Activated naive CD4-positive, alpha-beta T cell treated with anti-CD3 and anti-CD28 coated beads for 36 hours (primary cell): ENCODE measurements around the gene WDR64. TPM values are rescaled to one million over a fixed set of nuclear protein-coding genes. Genes with fewer than 3 reads are reported as not detected.
"Not testable (repeated sequence)": the region's sequence is repeated elsewhere in the genome, so short reads cannot be mapped to it uniquely, and the experiment has no call there.

Source experiments
- CTCF ChIA-PET: fragments of 350-600 bp; sonication (Branson Sonifier 250); formaldehyde crosslinking; loops from one replicate; lab custom pipeline; 2021; ENCODE audit warnings: antibody characterized with exemption; lab: Charles Lee
- DNase-seq: peaks from one replicate; pipeline ENCODE4 v3.0.0-alpha.2; 2020
- H3K27ac Mint-ChIP-seq: one replicate; pipeline ENCODE4 v1.8.0; 2021; ENCODE audit warnings: mild to moderate bottlenecking, mixed read lengths
- H3K27me3 Mint-ChIP-seq: one replicate; pipeline ENCODE4 v1.8.0; 2021; ENCODE audit warnings: low read depth, mixed read lengths
- H3K36me3 Mint-ChIP-seq: one replicate; pipeline ENCODE4 v1.8.0; 2021; ENCODE audit warnings: low read depth, mixed read lengths
- H3K4me1 Mint-ChIP-seq: one replicate; pipeline ENCODE4 v1.8.0; 2021; ENCODE audit warnings: low read depth, mixed read lengths
- H3K4me3 Mint-ChIP-seq: one replicate; pipeline ENCODE4 v1.8.0; 2021; ENCODE audit warnings: mild to moderate bottlenecking, moderate library complexity, mixed read lengths
- H3K9me3 Mint-ChIP-seq: one replicate; pipeline ENCODE4 v1.8.0; 2021; ENCODE audit warnings: mixed read lengths
- intact Hi-C: fragments of 100-400 bp; cut with micrococcal nuclease; formaldehyde crosslinking; loops from one replicate; pipeline ENCODE4 v1.15.1; 2023
- total RNA-seq, 2 experiments: library from RNA; stranded (reverse); gene quantifications; one replicate each; pipeline ENCODE4 v1.2.3, GENCODE V29; 2021

The WDR64 gene
- total RNA-seq, 2 experiments from 2014 or later: not detected

DNA sequence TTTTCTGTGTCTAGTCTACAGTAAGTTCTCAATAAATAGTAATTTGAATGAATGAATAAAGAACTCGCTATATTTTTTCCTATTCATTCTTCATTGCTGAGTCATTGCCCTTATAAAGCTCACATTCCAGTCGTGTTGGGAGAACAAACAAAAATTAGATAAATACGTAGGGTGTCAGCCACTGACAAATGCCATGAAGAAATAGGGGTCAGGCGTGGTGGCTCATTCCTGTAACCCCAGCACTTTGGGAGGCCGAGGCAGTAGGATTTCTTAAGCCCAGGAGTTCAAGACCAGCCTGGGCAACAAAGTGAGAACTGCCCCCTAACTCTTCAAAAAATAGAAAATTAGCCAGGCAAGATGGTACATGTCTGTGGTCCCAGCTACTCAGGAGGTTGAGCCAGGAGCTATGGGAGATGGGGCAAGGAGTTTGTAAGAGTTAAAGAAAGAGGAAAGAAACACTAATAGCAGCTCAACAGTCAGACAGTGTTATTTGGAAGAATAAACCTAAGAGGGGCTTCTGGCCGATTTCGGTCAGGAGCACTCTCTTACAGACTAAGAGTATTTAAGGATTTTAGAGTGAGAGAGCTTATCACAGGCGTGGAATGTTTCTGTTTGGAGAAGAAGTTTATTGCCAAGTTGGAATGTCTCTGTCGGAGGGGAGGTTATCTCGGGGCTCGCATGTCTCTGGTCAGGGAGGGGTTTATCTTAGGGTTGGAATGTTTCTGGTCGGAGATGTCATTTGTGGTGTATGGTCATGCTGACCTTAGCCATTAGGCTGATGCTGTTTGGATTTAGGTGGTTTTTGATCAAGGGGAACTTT is 10.1 kb upstream of the WDR64 start:
- Mint-ChIP-seq H3K4me1 (peaks cover 27% of the 10 kb centered on the region), H3K36me3 (peaks cover 9% of the 10 kb centered on the region), H3K4me3 (no peak overlapping the region), H3K9me3 (peaks cover 7% of the 10 kb centered on the region), H3K27me3 (no peaks in the 10 kb centered on the region), H3K27ac (no peak overlapping the region)
- CTCF ChIA-PET: interaction anchor here (1.5 kb wide), 1 partner anchor 31 kb away, joined by 5 read pairs; no protein-coding TSS in a partner anchor
- intact Hi-C loops: loop anchor here (5.0 kb wide), 1 partner anchor 75 kb away; no protein-coding TSS in a partner anchor
- DNase-seq: no peak

GRCh38 chr1:241642593-241642944 is 9.5 kb upstream of the WDR64 start:
- H3K4me1 Mint-ChIP-seq: peaks cover 21% of the 10 kb centered on the region
- peaks cover 7% of the 10 kb centered on the region for H3K9me3 Mint-ChIP-seq
- no peak overlapping the region for H3K27ac Mint-ChIP-seq
- no peak for DNase-seq
- peaks cover 6% of the 10 kb centered on the region for H3K36me3 Mint-ChIP-seq
- no peak overlapping the region for H3K4me3 Mint-ChIP-seq
- no peaks in the 10 kb centered on the region for H3K27me3 Mint-ChIP-seq
- intact Hi-C loops: loop anchor here (5.0 kb wide), 1 partner anchor 75 kb away; no protein-coding TSS in a partner anchor
- CTCF ChIA-PET: no interaction called here

- no peak overlapping the region for H3K4me3 Mint-ChIP-seq
- peaks cover 7% of the 10 kb centered on the region for H3K9me3 Mint-ChIP-seq
- no peaks in the 10 kb centered on the region for H3K36me3 Mint-ChIP-seq
- H3K27ac Mint-ChIP-seq: no peak overlapping the region
- peaks cover 10% of the 10 kb centered on the region for H3K4me1 Mint-ChIP-seq
- no peak for DNase-seq
- intact Hi-C loops: loop anchor here (5.0 kb wide), 1 partner anchor 73 kb away; no protein-coding TSS in a partner anchor
- H3K27me3 Mint-ChIP-seq: no peaks in the 10 kb centered on the region
- CTCF ChIA-PET: interaction anchor here (0.8 to 1.1 kb wide), 2 partner anchors 10 to 28 kb away, joined by 3 read pairs; no protein-coding TSS in a partner anchor
Observed at GRCh38 chr1:241644259-241644658, 7.8 kb upstream of the WDR64 start.

DNA sequence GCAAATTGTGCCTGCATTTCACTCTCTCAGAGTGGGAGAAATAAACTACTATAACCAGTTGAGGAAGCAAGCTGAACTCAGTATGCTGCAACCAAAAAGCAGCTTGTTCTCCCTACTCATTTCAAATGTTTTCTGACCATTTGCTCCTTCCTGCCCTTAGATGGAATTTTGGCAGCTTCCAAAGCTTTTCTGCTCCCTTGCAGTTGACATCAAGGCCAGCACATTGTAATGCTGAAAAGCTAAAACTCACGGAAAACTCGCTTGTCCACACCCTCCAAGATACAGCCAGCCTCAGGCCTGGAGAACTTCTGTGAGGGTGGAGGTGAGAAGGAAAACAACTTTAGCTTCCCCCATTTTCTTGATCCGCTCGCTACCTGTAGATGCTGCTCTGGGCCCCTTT is 6.9 kb upstream of the WDR64 start:
- H3K9me3 Mint-ChIP-seq: peaks cover 7% of the 10 kb centered on the region
- no peak for DNase-seq
- CTCF ChIA-PET: no interaction called here
- no peaks in the 10 kb centered on the region for H3K36me3 Mint-ChIP-seq
- peaks cover 10% of the 10 kb centered on the region for H3K4me1 Mint-ChIP-seq
- intact Hi-C loops: no loop called here
- H3K27me3 Mint-ChIP-seq: no peaks in the 10 kb centered on the region
- H3K4me3 Mint-ChIP-seq: no peak overlapping the region
- no peak overlapping the region for H3K27ac Mint-ChIP-seq

DNA sequence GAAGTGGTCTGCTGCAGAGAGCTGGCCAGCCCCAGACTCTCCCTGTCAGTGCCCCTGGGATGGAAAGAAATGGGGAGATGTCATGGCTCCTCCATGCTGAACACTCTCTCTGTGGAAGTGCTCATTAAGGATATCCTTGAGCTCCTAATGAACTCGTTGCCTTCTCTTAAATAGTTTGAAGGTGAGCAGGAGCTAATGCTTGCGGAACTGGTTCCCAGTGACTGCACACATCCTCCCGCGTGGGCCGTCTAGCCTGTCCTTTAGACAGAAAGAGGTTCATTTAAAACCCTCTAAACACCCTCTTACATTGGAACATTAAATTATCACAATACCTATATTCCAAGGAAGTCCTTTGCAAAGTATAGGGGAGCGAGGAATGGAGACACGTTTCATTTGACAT is 5.9 kb upstream of the WDR64 start:
- DNase-seq: no peak
- Mint-ChIP-seq H3K9me3 (peaks cover 7% of the 10 kb centered on the region), H3K4me1 (peaks cover 5% of the 10 kb centered on the region), H3K27ac (no peak overlapping the region), H3K27me3 (no peaks in the 10 kb centered on the region), H3K4me3 (no peak overlapping the region), H3K36me3 (no peaks in the 10 kb centered on the region)
- intact Hi-C loops: no loop called here
- CTCF ChIA-PET: no interaction called here

DNA sequence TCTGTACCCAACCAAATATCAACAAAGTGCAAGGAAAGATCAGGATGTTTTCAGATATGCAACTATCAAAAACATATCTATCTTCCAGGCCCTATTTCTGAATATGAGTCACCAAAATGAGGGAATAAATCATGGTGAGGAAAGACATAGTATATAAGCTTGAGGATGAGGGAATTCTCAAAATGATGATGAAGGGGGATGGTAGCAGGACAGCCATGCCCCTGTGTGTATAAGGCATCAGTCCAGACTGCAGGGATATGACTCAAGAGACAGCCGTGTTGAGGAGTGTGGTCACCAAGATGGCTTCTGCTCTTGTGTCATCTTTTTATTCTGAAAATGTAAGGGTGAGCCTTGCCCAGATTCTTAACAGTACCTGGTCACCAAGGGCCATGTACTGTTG is 4.4 kb upstream of the WDR64 start:
- H3K9me3 Mint-ChIP-seq: peaks cover 1% of the 10 kb centered on the region
- CTCF ChIA-PET: interaction anchor here (0.6 kb wide), 1 partner anchor 22 kb away, joined by 3 read pairs; no protein-coding TSS in a partner anchor
- intact Hi-C loops: no loop called here
- no peaks in the 10 kb centered on the region for H3K36me3 Mint-ChIP-seq
- DNase-seq: no peak
- H3K4me1 Mint-ChIP-seq: peaks cover 5% of the 10 kb centered on the region
- no peak overlapping the region for H3K27ac Mint-ChIP-seq
- H3K4me3 Mint-ChIP-seq: no peak overlapping the region
- no peaks in the 10 kb centered on the region for H3K27me3 Mint-ChIP-seq

- DNase-seq: no peak
- H3K4me3 Mint-ChIP-seq: no peak overlapping the region
- intact Hi-C loops: no loop called here
- no peak overlapping the region for H3K27ac Mint-ChIP-seq
- CTCF ChIA-PET: interaction anchor here (0.6 kb wide), 1 partner anchor 22 kb away, joined by 3 read pairs; no protein-coding TSS in a partner anchor
- H3K27me3 Mint-ChIP-seq: no peaks in the 10 kb centered on the region
- H3K9me3 Mint-ChIP-seq: peaks cover 1% of the 10 kb centered on the region
- H3K36me3 Mint-ChIP-seq: no peaks in the 10 kb centered on the region
- H3K4me1 Mint-ChIP-seq: peaks cover 5% of the 10 kb centered on the region
Observed at GRCh38 chr1:241648159-241648558, 3.9 kb upstream of the WDR64 start.

DNA sequence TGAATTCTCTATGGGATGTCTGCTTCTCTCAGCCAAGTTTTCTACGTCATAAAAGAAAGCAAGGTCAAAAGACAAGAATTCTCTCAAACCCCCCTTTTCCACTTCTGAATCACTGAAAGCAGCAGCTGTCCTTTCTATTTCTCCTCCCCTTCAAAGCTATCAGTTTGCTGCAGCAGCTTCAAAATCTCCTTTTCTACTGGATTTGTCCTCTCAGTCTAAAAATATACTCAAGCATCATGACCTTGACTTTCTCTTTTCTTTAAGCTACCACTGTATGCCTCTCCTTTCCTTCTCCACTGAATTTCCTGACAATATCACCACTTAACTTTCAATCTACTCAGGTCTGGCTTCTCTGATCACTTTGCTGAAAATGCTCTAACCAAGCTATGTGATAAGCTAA is 1.9 kb downstream of the WDR64 start:
- Mint-ChIP-seq H3K27ac (no peak overlapping the region), H3K9me3 (no peaks in the 10 kb centered on the region), H3K36me3 (no peaks in the 10 kb centered on the region), H3K27me3 (no peaks in the 10 kb centered on the region), H3K4me3 (no peak overlapping the region), H3K4me1 (peaks cover 5% of the 10 kb centered on the region)
- intact Hi-C loops: no loop called here
- CTCF ChIA-PET: interaction anchor here (0.7 to 1.5 kb wide), 2 partner anchors 8 to 10 kb away, joined by 3 to 4 read pairs; no protein-coding TSS in a partner anchor
- no peak for DNase-seq

DNA sequence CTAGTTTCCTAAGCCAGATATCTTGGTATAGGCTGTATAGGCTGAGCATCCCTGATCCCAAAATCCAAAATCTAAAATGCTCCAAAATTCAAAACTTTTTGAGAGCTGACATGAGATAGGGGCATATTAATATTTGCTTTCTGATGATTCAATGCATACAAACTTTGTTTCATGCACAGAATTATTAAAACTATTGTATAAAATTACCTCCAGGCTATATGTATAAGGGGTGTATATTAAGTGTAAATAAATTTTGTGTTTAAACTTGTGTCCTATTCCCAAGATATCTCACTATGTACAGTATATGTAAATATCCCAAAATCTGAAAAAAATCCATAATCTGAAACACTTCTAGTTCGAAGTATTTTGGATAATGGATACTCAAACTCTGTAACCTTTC is 2.6 kb downstream of the WDR64 start:
- no peak overlapping the region for H3K4me3 Mint-ChIP-seq
- intact Hi-C loops: no loop called here
- no peaks in the 10 kb centered on the region for H3K36me3 Mint-ChIP-seq
- CTCF ChIA-PET: interaction anchor here (0.6 to 1.5 kb wide), 2 partner anchors 11 to 48 kb away, joined by 3 to 4 read pairs; no protein-coding TSS in a partner anchor
- peaks cover 5% of the 10 kb centered on the region for H3K4me1 Mint-ChIP-seq
- no peaks in the 10 kb centered on the region for H3K27me3 Mint-ChIP-seq
- no peak for DNase-seq
- H3K27ac Mint-ChIP-seq: no peak overlapping the region
- H3K9me3 Mint-ChIP-seq: peaks cover 2% of the 10 kb centered on the region

GRCh38 chr1:241658081-241658793 is 6.2 kb downstream of the WDR64 start:
- H3K27ac Mint-ChIP-seq: no peak overlapping the region
- H3K36me3 Mint-ChIP-seq: no peaks in the 10 kb centered on the region
- CTCF ChIA-PET: interaction anchor here (0.6 kb wide), 1 partner anchor 15 kb away, joined by 3 read pairs; no protein-coding TSS in a partner anchor
- intact Hi-C loops: no loop called here
- H3K9me3 Mint-ChIP-seq: peaks cover 2% of the 10 kb centered on the region
- peaks cover 7% of the 10 kb centered on the region for H3K4me1 Mint-ChIP-seq
- no peaks in the 10 kb centered on the region for H3K27me3 Mint-ChIP-seq
- no peak overlapping the region for H3K4me3 Mint-ChIP-seq
- DNase-seq: no peak

DNA sequence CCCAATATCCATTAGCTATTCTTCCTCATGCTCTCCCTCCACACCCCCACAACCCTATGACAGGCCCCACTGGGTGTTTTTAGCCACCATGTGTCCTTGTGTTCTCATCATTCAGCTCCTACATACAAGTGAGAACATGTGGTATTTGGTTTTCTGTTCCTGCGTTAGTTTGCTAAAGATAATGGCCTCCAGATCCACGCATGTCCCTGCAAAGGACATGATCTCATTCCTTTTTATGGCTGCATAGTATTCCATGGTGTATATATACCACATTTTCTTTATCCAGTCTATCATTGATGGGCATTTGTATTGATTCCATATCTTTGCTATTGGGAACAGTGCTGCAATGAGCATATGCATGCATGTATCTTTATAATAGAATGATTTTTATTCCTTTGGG is 6.9 kb downstream of the WDR64 start:
- H3K27ac Mint-ChIP-seq, intact Hi-C loops, H3K9me3 Mint-ChIP-seq, CTCF ChIA-PET, H3K36me3 Mint-ChIP-seq, DNase-seq, H3K27me3 Mint-ChIP-seq, H3K4me3 Mint-ChIP-seq, H3K4me1 Mint-ChIP-seq: not testable (repeated sequence)

DNA sequence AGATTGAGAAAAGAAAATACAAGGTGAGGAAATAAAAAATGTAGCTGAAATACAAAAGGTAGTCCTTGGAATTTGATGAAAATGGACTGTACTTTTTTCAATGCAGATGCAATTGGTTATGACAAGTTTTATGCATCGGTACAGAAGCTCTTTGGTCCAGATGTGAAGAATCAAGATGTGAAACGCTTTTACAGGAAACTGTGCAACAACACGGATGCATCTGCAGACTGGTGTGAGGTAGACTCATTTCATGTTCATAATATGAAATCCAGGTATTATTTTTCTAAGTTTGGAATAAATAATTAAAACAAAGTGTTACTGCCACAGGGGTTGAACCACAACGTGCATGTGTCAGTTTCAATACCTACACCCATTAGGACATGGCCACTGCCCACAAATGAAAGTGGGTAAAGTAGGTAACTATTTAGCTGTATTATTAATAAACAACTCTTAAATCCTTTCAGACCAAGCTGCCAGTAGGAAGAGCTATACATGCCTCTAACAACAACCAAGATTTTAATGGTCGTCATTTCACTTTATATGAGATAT is 8.4 kb downstream of the WDR64 start:
- no peak for DNase-seq
- H3K4me3 Mint-ChIP-seq: no peak overlapping the region
- CTCF ChIA-PET: no interaction called here
- no peaks in the 10 kb centered on the region for H3K27me3 Mint-ChIP-seq
- H3K4me1 Mint-ChIP-seq: peaks cover 2% of the 10 kb centered on the region
- H3K27ac Mint-ChIP-seq: no peak overlapping the region
- intact Hi-C loops: no loop called here
- H3K9me3 Mint-ChIP-seq: peaks cover 2% of the 10 kb centered on the region
- no peaks in the 10 kb centered on the region for H3K36me3 Mint-ChIP-seq
